ENCODE measurements around the gene MPRIP.
"Not testable (repeated sequence)": the region's sequence is repeated elsewhere in the genome, so short reads cannot be mapped to it uniquely, and the experiment has no call there.

The MPRIP gene, protein sequence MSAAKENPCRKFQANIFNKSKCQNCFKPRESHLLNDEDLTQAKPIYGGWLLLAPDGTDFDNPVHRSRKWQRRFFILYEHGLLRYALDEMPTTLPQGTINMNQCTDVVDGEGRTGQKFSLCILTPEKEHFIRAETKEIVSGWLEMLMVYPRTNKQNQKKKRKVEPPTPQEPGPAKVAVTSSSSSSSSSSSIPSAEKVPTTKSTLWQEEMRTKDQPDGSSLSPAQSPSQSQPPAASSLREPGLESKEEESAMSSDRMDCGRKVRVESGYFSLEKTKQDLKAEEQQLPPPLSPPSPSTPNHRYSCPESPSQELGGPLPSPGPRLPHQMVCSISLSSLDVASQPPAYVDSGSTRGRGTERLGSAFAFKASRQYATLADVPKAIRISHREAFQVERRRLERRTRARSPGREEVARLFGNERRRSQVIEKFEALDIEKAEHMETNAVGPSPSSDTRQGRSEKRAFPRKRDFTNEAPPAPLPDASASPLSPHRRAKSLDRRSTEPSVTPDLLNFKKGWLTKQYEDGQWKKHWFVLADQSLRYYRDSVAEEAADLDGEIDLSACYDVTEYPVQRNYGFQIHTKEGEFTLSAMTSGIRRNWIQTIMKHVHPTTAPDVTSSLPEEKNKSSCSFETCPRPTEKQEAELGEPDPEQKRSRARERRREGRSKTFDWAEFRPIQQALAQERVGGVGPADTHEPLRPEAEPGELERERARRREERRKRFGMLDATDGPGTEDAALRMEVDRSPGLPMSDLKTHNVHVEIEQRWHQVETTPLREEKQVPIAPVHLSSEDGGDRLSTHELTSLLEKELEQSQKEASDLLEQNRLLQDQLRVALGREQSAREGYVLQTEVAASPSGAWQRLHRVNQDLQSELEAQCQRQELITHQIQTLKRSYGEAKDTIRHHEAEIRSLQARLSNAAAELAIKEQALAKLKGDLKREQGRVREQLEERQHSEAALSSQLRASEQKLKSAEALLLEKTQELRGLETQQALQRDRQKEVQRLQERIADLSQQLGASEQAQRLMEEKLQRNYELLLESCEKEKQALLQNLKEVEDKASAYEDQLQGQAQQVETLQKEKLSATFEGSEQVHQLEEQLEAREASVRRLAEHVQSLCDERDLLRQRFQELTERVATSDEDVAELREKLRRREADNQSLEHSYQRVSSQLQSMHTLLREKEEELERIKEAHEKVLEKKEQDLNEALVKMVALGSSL (N-terminal part only)

DNA sequence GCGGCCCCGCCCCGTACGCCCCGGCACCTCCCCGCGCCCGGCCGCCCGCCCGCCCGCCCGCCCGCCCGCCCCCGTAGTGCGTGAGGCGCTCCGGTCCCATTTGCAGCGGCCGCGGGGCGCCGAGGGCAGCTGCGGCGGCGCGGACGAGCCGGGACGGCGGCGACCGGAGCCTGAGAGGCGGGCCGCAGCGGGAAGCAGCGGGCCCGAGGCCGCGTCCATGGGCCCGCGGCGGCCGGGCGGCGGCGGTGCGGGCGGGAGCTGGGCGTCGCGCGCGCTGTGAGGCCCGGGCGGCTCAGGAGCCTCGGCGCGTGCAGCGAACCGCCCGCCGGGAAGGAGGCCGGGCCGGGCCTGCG is at the start of gene MPRIP:
TSS of gene MPRIP (plus strand) at position 74 of the 353 bp plus-strand sequence. CDS start 392 bp downstream, outside the sequence.
- no peak for DNase-seq

DNA sequence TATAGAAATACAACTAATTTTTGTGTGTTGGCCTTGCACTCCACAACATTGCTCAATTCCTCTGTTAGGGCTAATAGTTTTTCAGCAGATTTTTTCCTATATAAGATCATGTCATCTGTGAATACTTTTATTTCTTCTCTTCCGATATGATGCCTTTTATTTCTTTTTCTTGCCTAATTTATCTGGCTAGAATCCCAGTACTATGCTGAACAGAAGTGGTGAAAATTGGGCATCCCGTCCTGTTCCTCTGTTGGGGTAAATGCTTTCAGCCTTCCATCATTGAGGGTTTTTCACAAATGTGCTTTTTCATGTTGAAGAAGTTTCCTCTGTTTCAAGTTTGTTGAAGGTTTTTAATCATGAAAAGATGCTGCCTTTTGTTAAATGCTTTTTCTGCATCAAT is 47.6 kb upstream of the MPRIP start:
- no peak for DNase-seq

DNA sequence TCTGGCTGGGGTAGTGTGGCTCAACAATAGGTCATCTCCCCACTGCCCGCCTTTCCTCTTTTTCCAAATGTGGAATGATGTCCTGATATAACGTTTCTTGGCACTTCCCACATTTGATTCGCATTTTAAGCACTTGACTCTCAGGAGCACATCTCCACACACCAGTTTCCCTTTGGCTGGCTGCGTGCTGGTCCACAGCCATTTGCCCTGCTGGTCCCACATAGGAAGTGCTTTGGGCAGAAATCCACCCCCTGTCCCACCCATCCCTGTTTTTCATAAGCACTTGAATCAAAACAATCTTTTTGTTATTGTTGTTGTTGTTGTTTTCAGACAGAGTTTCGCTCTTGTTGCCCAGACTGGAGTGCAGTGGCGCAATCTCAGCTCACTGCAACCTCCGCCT is 46.3 kb upstream of the MPRIP start:
- no peak for DNase-seq

DNA sequence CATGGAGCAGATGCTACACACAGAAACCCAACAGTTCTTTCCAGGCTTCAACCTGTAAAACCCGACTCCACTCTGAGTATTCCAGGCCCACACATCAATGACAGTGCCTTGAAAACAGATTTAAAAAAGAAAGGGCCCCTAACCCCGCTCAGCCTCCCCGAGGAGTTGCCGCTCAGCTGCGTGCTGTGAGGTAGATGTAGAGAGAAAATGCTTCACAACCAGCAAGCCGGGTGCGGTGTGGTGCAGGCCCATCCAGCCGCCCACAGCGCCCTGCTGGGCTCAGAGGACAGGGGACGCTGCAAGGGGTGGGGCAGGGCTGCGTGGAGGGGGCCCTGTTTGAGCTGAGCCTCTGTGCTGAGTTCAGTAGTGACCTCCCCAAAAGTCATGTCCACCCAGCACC is 45.5 kb upstream of the MPRIP start:
- DNase-seq: not testable (repeated sequence)

DNA sequence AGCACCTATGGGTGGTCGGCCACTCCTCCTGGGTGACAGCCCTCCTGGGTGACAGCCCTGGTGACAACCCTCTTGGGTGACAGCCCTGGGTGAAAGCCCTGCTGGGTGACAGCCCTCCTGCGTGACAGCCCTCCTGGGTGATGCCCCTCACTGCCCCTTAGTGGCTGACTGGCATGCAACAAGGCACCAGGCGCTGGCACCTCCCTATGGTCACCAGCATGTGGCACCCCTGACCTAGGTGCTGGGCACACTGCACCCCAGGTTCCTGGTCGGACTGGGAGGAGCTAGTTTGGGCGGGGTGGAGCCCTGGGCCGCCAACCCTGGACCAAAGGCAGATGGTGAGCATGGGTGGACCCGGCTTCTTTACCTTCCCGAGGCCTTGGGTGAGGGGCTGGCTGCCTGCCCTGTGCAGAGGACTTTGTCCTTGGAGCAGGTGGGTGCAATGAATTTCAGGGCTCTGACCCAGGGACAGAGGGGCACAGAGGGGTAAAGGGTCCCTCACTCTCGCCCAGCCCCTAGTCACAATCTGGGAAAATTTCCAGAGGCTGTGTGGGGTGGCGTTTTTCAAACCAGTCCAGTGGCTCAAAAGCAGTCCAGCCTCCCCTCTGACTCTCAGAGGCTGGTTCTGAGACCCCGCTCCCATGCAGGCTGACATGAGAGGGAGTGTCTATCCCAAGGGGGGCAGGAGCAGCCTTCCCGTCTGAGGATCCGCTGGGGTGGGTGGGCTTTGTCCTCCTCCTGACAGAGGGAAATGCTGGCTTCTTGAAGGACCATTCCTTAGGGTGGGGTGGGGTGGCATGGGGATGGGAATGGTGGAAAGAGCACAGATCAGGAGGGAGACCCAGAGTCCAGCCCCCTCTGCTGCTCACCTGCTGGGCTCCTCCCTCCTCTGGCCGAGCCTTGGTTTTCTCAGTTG is 44.5 kb upstream of the MPRIP start:
- DNase-seq: no peak

DNA sequence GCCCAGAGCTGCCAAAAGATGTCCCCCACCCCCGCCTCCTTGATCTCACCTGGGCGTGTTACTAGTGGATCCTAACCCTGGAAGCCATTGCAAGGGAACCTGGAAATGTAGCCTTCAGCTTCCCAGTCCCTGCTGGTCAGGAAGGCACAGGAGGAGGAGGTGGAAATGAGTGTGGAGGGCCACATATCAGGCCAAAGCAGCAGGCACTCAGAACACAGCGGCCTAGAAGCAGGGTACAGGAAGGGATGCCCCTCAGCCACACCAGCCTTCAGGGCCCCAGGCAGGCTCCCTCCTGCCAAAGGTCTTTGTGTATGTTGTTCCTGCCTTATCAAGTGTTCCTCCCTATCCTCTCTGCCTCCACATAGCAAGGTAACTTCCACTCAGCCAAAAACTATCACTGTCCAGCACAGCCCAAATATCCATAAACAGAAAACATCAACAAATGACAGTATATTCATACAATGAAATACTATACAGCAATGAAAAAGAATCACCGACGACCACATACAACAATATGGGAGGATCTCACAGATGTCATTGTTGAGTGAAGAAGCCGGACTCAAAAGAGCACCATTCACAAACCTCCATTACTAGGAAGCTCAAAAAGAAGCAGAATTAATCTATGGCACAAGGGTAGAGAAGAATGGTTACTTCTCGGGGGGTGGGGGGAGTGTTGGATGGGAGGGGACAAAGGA is 42.2 kb upstream of the MPRIP start:
- DNase-seq: no peak

DNA sequence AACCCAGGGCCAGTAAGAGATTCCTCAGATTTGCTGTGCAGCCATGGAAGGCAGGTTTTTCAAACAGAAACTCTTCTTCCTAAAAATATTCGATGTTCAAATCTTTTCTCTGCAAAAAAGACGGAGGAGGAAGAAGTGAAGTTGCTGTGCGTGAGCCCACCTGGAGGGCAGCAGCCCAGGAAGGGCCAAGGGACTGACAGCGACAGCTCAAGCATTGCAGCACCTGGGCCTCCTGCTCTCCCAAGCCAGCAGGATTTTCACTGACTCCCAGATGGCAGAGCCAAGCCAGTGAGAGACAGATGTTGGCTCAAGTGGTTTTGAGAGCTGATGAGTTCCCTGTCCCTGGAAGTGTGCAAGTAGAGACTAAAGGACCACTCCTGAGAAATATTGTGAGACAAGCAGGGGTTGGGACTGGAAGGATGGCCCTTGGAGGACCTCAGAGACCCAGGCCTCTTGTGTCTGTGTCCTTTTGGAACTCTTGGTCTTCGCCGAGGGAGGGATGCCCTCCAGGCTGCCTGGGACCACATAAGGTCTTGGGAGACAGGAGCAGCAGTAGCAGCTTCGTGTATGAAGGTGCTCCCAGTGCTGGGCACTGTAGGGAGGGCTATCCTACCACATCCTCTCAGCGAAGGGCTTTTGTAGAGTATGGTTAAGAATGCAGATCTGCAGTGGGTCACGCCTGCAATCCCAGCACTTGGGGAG is 41.0 kb upstream of the MPRIP start:
- no peak for DNase-seq

DNA sequence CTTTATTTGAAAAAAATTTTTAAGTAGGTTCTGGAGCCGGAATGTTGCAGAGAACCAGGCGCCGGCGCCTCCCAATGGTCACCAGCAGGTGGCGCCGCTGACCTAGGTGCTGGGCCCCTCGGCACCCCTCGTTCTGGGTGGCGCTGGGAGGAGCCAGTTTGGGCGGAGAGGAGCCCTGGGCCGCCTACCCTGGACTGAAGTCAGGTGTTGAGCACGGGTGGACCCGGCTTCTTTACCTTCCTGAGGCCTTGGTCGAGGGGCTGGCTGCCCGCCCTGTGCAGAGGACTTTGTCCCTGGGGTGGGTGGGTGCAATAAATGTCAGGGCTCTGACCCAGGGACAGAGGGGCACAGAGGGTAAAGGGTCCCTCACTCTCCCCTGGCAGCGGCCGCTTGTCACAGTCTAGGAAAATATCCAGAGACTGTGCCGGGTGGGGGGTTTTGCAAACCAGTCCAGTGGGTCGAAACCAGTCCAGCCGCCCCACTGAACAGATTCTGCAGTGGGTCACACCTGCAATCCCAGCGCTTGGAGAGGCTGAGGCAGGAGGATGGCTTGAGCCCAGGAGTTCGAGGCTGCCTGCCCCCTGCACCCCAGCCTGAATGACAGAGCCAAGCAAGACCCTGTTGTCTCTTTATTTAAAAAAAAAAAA is 40.3 kb upstream of the MPRIP start:
- DNase-seq: peak in 43 of 51 donors; percentile 16 to 83 (median 56)

DNA sequence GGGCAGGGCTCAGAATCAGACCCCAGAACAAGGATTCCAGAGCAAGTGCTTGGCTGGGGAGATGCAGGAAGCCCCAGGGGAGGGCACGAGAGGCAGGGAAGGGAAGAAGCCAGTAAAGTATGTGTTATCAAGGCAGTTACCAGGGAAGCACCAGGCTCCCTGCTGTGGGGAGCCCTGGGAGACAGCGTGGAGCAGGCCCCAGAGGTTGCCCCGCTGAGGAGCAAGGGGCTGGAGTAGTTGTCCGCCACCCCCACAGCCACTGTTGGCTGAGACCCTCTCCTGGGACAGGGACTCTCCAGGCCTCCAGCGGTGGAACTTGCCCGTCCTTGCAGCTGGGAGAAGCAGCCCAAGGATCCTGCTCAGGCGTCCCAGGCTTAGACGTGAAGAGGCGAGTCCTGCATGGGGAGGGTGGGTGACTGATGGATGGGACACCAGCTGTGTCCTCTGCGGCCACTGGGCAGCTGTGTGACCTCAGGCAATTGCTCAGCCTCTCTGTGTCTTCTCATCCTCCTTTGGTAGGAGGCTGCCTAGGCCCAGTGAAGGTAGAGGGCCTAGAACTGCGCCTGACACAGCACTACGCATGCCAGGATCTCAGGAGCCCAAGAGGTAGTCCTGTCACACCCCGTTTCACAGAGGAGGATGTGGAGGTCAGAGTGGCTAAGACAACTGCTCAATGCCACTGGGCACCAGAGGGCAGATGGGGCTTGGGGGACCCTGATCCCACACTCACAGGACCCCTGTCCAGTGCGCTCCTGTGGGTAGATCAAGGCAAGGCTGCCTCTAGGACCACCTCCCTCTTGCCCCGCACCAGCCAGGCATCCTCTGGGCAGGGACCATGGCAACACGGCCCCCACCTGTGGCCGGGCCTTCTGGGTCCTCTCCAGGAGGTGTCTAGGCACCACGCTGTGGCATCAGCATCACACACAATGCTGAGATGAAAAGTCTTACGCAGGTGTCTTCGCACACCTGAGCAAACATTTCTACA is 39.2 kb upstream of the MPRIP start:
- DNase-seq: not testable (repeated sequence)

DNA sequence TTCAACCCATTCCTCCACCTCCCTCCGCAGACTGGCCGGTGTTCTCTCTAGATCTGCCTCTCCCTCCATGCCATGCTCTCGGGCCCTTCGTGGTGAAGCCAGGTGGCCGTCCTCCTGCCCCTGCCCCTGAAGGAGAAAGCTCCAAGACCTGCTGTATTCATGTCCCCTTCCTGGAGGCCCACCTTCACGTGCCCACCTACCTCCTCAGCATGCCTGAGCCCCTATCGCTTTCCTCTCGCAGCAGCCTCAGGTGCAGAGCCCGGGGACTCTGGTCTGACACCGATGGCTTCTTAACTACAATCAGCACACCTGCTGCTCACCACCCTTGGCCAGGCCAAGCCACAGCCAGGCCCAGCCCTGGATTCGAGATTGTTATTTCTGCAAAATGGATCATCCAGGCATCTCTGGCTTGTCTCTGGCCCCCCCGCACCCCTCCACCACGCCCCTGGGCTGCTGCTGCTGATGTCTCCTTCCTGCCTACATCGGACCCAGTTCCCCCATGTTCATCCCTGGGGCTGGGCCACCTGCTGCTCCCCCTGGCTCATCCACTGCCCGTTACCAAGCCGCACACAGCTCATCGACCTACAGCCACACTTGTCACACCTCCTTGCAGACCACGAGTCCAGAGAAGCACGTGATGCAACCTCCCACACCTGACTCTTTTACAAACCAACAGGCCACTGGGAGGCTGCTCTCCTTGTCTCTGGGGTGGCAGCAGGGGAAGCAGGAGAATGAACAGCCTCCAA is 37.8 kb upstream of the MPRIP start:
- no peak for DNase-seq

DNA sequence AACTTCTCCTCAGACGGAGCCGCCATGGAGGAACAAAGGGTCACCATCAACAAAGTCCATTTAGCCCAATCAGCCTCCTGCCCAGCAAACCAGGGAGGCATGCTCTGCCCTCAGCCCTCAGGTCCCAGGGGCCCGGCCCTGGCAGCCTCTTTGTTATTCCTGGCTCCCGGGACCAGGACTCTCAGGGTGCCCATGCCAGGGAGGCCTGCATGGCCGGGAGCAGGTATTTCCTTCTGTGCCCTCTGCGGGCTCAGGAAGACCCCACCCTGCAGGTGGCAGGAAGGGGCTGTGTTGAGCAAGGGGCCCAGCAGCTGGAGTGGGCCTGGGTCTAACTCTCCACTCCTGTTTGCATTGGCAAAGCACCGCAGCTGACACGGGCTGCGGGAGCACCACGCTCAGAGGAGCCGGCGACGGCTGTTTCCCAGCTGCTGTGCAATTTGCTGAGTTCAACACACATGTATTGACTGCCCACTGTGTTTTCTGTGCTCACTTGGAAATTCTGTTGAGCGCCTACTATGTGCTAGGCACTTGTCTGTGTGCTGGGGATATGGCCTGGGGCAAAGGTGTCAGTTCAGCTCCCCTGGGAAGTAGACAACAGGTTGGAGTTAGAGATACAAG is 37.2 kb upstream of the MPRIP start:
- DNase-seq: not testable (repeated sequence)

DNA sequence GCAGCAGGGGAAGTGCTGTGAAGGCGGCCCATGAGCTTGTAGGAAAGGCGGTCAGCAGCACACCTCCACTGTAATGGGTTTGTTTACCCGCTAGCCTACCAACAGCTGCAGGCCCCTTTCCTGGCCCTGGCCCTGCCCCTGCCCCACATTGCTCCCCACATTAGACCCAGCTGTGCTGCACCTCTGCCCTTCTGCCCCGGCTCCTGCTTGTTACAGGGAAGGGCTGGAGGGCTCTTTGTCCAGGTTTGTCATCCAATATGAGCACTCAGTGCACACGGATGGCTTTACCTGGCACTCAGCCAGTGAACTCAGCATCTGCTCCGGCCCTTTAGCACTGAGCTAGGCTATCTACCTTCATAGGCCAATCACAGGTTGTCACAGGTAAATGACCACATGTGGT is 34.4 kb upstream of the MPRIP start:
- not testable (repeated sequence) for DNase-seq

DNA sequence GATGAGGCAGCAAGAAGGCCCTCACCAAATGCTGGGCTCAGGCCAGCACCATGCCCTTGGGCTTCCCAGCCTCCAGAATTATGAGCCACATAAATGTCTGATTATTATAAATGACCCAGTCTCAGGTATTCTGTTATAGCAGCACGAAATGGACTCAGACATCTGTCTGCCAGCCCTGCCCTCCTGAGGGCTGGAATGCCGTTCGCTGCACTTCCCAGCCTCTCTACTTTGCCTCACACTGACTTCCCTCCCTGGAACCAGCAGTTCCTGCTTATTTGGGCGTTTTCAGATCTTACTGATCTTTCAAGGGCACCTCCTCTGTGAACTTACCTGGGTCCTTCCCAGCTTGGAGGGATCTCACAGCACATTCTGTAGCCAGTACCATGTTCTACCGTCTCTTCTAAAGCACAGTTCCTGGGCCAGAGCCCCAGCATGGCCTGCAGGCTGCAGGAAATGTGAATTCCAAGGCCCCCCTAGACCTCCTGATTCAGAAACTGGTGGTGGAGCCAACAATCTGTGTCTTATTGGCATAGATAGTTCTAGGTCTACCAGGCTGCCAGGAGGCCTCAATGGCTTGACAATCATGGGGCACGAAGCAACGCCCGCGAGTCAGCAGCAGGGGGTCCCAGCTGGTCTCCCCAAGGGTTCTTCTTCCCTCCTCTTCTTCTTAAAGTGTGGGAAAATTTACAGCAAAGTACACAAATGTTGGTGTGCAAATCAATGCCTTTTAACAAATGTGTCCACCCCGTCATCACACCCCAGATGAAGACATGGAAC is 33.4 kb upstream of the MPRIP start:
- not testable (repeated sequence) for DNase-seq

DNA sequence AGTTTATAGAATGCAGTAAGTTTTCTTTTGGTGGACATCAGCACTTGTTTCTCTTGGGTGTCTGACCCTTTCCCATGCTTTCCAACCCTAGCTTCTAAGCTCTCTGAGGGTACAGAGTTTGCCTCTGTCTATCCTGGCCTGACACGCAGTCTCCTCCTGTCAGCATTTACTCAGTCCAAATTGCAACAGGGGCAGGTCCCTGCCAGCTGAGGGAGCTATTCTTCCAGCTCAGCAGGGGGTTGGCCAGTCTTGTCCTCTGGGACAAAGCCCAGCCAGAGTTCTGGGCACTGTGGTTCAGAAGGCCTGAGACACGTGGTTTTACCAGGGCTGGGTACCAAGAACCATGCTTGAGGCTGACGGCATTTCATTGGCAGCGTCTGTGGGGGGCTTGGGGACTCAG is 32.3 kb upstream of the MPRIP start:
- DNase-seq: peak in 3 of 51 donors; percentile 16 to 18 (median 17)

DNA sequence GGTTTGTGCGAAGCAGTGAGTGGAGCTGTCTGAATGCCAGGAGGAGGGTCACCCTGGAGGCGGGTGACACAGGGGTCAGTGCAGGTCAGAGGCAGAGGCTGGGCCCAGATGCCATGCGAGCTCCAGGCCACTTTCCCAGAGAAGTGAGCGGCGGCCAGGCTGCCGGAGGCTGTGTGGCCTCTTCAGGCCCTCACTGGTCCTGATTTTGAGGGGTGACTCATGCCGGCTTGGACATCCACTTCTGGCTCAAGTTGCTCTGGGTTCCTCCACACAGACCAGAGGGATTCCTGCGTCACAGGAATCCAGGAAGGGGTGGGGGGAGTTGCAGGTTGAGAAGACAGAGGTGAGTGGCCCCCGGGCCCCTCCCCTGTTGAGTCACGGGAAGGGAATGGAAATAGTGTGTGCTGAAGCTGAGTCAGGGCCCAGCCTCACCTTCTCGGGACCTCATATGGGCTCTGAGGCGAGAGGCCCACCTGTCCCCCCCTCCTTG is 31.7 kb upstream of the MPRIP start:
- DNase-seq: not testable (repeated sequence)

Data from hypothalamus (tissue), 51 donors.